Kasumi-1 (cell line): ENCODE results near the gene CLIC3.

Experiments
- DNase-seq, 2 experiments: peaks; one replicate each; lab custom pipeline; 2025; lab: John Stamatoyannopoulos, UW

Gene CLIC3

GRCh38 chr9:137030538-137031527 is 34.5 kb upstream of the CLIC3 start:
- peak; percentile 34 to 52 for DNase-seq

DNA sequence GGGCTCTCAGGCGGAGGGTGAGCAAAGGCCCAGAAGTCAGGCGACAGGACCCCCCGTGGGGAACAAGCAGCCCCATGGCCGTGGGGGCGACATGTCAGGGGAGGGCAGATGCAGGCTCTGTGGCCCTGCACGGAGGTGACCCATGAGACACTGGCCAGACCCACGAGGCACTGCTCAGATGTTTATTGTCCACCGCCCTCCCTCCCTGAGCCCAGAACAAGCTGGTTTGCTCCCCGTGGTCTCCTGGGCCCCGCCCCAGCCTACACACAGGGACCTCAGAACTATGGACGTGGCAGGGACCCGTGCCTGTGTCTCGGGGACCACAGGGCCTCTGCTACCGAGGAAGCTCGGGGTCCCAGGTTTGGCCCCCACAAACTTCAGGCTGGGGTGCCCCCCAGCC is 33.6 kb upstream of the CLIC3 start:
- no peak for DNase-seq

DNA sequence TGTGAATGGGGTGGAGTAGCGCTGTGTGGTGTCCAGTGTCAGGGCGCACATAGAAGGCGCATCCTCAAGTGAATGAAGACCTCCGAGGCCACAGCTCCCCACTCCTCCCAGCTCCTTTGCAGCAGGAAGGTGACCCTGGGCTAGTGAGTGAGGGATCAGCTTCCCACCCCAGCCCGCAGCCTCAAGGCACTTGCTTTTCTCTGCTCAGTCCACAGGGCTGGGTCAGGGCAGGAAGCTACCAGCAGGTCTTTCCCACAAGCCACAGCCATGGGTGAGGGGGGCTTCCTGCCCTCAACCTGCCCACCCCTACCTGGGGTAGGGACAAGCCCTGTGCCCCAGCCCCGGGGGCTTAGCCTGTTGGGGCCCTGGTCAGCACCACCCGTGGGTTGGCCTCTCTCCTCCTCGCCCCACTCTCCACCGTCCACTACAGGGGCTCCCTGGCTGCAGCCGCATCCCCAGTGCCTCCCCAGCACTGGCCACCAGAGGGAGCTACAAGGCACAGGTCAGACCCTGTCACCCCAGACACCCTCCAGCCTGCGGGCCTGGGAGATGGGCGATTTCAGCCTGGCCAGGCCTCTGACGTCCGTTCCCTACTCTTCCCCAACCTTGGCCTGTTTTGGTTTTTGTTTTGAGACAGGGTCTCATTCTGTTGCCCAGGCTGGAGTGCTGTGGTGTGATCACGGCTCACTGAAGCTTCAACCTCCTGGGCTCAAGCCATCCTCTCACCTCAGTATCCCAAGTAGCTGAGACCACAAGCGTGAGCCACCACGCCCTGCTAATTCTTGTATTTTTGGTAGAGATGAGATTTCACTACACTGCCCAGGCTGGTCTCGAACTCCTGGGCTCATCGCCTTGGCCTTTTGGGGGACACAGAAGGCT is 32.9 kb upstream of the CLIC3 start:
- peak; percentile 12 to 15 for DNase-seq

DNA sequence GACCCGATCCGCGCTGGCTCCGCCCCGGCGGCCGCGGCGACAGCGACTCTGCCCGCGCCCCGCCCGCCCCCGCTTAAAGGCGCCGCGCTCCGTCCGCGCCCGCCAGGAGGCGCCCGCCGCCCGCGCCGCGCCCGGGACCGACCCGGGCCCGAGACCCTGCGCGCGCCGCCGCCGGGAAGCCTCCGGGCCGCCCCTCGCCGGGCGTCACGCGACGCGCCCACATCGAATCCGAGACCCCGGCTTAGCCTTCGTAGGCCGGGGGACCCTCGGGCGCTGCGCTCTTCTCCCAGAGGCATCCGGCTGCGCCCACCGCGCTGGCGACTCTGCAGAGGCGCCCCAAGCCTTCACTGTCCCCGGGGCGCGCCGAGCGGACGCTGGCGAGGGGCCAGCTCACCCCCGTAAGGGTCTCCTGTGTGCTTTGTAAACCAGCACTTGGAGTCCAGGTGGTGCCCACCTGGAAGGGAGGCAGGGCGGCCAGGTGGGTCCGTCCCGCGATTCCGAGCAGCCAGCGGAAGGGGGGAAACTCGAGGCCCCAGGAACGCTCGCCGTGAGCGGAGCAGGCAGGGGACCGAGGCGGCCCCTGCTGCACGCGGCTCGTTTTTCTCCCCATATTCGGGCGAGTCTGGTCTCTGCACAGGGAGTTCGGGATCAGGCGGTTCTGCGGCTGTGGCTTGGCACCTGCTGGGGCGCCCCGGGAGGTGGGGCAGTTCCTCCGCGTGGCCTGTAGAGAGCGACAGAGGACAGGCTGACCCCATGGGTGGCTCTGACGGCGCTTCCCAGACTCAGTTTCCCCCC is 32.1 kb upstream of the CLIC3 start:
- peak; percentile 32 to 59 for DNase-seq

- no peak for DNase-seq
Observed at GRCh38 chr9:137027369-137028262, 31.2 kb upstream of the CLIC3 start, which contains the start of gene ABCA2. ABCA2 (minus strand) TSS chr9:137028237; CDS start chr9:137028140, 97 bp downstream.

- no peak for DNase-seq
Observed at GRCh38 chr9:137026828-137027227, 30.5 kb upstream of the CLIC3 start.

DNA sequence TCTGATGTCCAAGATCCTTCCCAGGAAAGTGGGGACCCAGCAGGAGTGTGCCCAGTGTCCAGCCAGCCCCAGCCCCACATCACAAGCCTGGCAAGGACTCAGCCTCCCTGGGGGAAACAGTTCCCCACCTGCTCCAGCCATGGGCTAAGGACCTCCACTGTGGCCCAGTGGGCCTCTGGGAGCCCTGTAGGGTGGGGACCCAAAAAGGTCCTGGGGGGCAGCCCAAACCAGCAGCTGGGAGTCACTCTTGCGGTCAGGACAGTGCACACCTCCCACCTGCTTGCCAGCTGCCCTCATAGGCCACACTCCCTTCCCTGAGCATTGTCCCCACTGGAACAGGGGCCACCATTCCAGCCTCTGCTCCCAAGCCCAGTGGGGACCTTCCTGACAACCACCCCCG is 30.0 kb upstream of the CLIC3 start:
- DNase-seq, result no peak

- DNase-seq, result no peak
Observed at GRCh38 chr9:137025517-137025966, 29.2 kb upstream of the CLIC3 start.

GRCh38 chr9:137023583-137023991 is 27.2 kb upstream of the CLIC3 start:
- no peak for DNase-seq

- DNase-seq, result no peak
Observed at GRCh38 chr9:137023157-137023556, 26.8 kb upstream of the CLIC3 start.

DNA sequence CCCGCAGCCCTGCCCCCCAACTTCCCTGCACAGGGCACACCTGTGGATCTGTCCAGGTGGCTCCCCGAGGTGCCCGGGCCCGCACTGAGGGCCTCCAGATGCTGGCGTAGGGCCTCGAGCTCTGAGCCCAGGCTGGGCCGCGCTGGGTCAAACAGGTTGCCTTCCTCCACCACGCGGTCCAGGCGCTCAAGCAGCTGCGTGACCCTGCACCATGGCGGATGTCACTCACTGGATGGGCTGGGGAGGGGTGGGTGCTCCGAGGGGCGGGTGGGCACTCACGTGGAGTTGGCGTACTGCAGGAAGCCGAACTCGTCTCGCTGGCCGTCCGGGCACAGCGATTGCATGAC is 26.3 kb upstream of the CLIC3 start:
- no peak for DNase-seq

GRCh38 chr9:137021979-137022661 is 25.8 kb upstream of the CLIC3 start:
- peak; percentile 14 to 46 for DNase-seq

GRCh38 chr9:137021568-137021978 is 25.2 kb upstream of the CLIC3 start:
- DNase-seq, result no peak

DNA sequence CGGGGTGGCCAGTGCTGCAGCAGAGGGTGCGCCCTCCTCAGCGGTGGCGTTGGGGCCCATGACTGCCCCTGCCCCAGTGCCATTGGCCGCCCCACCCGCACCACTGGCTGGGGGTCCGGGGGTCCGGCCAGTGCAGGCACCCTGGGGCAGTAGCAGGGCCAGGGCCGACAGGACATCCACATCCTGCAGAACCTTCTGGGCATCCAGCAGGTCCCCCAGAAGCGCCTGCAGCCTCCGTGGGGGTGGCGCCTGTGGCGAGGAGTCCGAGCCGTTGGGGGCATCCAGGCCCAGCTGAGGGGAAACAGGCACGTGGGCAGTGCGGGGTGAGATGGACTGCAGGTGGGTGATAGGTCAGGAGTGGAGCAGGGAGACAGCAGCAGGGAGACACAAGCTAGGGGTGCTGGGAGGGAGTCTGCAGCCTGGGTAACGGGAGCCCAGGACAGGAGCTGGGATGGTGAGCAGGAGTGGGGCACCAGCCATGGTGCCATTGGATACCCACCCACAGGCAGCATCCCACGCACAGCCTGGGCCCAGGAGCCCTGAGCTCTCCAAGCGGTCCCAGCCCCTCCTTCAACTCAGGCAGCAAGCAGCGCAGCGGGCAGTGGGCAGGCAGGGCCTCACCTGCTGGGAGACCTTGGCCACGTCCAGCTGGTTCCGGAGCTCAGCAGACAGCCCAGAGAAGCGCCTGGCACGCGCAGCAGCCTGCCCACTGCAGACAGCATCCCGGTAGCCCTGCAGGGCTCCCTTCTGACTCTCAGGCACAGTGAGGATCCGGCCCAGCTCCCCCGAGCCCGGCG is 24.6 kb upstream of the CLIC3 start:
- DNase-seq, result no peak

- DNase-seq, result no peak
Observed at GRCh38 chr9:137019891-137020683, 23.7 kb upstream of the CLIC3 start.

GRCh38 chr9:137018761-137019559 is 22.6 kb upstream of the CLIC3 start:
- no peak for DNase-seq

- no peak for DNase-seq
Observed at GRCh38 chr9:137017791-137018497, 21.6 kb upstream of the CLIC3 start.
